NB4 (cell line): ENCODE data around the gene DICER1.

Experiments
- CTCF ChIP-seq: IDR thresholded peaks from one replicate; pipeline ENCODE4 v1.5.1; 2012; ENCODE audit warnings: low read depth, low read length
- MAX ChIP-seq: IDR thresholded peaks from 2 replicates; pipeline ENCODE4 v1.6.1; 2011; ENCODE audit warnings: low read depth, low read length
- MYC ChIP-seq: IDR thresholded peaks from 2 replicates; pipeline ENCODE4 v1.6.1; 2011; ENCODE audit warnings: low read depth, low read length
- POLR2A ChIP-seq: IDR thresholded peaks from 2 replicates; pipeline ENCODE4 v1.6.1; 2011; ENCODE audit warnings: mild to moderate bottlenecking; ENCODE audit not compliant: insufficient read length; ENCODE audit errors: extremely low read depth

- TF ChIP-seq POLR2A (no peak), CTCF (no peak), MAX (no peak), MYC (no peak)
These were observed 16.2 kb upstream of the DICER1 start for GRCh38 chr14:95173518-95173917.
